ENCODE results near the gene NPAS3.
A peak's percentile ranks its signal among the peaks of the same experiment; 100 is the strongest.

The NPAS3 gene

DNA sequence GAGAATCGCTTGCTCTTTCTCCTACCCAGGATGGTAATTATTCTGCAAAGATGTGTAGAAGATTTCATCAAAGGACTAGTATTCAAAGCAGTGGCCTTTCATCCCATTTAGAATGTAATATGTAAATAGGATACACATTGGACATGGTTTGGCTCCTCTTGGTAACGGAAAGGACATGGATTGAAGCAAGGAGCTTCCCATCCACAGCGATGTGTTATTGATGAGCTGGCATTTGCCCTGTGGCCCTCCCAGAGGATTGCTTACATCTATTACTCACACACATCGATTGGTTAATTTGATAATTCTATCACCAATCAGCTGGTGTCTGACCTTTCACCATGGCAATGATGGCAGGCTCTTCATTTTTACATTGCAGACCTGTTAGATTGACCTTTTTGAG lies 553.8 kb downstream of the NPAS3 start:
- H3K4me3 ChIP-seq (ENCODE audit: low read depth, low read length): no peak overlapping the region
- in situ Hi-C loops (cut with HindIII; ENCODE audit: low pct_ligation_motif_present, low sequenced_read_pairs): no loop called here
- no peak overlapping the region for H3K27ac ChIP-seq
- TF ChIP-seq, protein P1, sequence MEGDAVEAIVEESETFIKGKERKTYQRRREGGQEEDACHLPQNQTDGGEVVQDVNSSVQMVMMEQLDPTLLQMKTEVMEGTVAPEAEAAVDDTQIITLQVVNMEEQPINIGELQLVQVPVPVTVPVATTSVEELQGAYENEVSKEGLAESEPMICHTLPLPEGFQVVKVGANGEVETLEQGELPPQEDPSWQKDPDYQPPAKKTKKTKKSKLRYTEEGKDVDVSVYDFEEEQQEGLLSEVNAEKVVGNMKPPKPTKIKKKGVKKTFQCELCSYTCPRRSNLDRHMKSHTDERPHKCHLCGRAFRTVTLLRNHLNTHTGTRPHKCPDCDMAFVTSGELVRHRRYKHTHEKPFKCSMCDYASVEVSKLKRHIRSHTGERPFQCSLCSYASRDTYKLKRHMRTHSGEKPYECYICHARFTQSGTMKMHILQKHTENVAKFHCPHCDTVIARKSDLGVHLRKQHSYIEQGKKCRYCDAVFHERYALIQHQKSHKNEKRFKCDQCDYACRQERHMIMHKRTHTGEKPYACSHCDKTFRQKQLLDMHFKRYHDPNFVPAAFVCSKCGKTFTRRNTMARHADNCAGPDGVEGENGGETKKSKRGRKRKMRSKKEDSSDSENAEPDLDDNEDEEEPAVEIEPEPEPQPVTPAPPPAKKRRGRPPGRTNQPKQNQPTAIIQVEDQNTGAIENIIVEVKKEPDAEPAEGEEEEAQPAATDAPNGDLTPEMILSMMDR (IDR thresholded peaks at IDR 0.05; ENCODE audit: low read depth, low read length, missing control alignments): no peak
- no peaks in the 10 kb centered on the region for H3K36me3 ChIP-seq (replicated peaks)
- no peak for DNase-seq
- H3K27me3 ChIP-seq (replicated peaks): no peaks in the 10 kb centered on the region

DNA sequence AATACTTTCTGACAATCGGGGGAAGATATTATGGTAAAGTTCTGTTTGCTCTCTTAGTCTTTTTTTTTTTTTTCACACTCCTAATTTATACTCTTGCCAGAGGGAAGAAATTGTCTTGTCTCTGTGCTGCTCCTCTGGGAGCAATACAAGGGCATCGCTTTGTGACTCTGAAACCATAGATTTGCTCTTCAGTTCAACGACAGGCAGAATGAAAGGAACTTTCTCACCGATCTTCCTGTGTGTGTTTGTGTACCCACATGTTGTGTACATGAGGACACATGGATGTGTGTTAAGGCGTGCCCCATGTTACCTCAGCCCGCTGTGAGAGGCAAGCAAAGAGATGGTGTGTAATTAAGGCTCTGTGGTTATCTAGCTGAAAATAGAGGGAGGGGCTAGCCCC lies 554.6 kb downstream of the NPAS3 start:
- in situ Hi-C loops (cut with HindIII; ENCODE audit: low pct_ligation_motif_present, low sequenced_read_pairs): no loop called here
- no peaks in the 10 kb centered on the region for H3K27me3 ChIP-seq (replicated peaks)
- H3K4me3 ChIP-seq (ENCODE audit: low read depth, low read length): no peak overlapping the region
- no peak overlapping the region for H3K27ac ChIP-seq
- no peak for DNase-seq
- TF ChIP-seq, protein P1 (IDR thresholded peaks at IDR 0.05; ENCODE audit: low read depth, low read length, missing control alignments): no peak
- H3K36me3 ChIP-seq (replicated peaks): no peaks in the 10 kb centered on the region

DNA sequence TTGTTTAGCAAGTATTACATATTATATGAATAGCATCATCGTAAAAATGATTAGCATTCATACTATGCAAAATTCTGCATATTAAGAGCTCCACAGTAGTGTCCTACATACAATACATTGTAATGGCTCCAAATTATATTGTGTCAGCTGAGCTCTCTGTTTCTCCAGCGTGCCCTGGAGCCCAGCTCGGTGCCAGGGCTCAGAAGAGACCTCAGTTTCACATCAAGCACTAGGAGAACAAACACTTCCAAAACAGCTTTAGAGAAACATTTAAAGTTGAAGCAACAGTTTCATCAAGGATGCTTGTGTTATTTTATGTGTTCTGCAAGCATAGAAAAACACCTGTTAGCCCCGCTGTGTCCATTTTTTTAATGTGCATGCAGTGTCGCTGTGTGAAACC lies 555.3 kb downstream of the NPAS3 start:
- TF ChIP-seq, protein P1 (IDR thresholded peaks at IDR 0.05; ENCODE audit: low read depth, low read length, missing control alignments): no peak
- DNase-seq: no peak
- in situ Hi-C loops (cut with HindIII; ENCODE audit: low pct_ligation_motif_present, low sequenced_read_pairs): no loop called here

DNA sequence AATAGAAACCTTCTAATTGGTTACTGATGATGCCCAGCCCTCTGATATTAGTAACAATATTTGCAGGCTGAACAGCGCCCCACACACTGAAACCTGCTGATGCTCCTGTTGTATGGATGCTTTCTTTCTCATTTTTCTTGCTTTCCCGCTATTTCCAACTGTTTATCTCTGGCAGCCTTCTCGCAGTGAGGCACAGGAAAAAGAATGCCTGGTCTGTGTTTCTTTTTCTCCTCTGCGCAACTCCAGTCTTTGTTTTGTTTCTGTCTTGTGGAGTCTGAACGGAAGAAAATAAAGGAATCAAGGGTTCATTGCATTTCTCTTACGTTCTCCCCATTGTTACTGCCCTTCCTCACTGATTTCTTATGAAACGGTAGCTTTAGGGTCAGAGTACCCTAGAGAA lies 561.0 kb downstream of the NPAS3 start:
- peak overlapping the region; percentile 24 for H3K4me3 ChIP-seq (ENCODE audit: low read depth, low read length)
- in situ Hi-C loops (cut with HindIII; ENCODE audit: low pct_ligation_motif_present, low sequenced_read_pairs): no loop called here
- TF ChIP-seq, protein P1 (IDR thresholded peaks at IDR 0.05; ENCODE audit: low read depth, low read length, missing control alignments): peak; percentile 9

More for the DNA sequence above, 555.3 kb downstream of the NPAS3 start:
- Histone ChIP-seq H3K27ac (no peak overlapping the region), H3K4me3 (ENCODE audit: low read depth, low read length) (no peak overlapping the region), H3K27me3 (replicated peaks) (no peaks in the 10 kb centered on the region), H3K36me3 (replicated peaks) (no peaks in the 10 kb centered on the region)

DNA sequence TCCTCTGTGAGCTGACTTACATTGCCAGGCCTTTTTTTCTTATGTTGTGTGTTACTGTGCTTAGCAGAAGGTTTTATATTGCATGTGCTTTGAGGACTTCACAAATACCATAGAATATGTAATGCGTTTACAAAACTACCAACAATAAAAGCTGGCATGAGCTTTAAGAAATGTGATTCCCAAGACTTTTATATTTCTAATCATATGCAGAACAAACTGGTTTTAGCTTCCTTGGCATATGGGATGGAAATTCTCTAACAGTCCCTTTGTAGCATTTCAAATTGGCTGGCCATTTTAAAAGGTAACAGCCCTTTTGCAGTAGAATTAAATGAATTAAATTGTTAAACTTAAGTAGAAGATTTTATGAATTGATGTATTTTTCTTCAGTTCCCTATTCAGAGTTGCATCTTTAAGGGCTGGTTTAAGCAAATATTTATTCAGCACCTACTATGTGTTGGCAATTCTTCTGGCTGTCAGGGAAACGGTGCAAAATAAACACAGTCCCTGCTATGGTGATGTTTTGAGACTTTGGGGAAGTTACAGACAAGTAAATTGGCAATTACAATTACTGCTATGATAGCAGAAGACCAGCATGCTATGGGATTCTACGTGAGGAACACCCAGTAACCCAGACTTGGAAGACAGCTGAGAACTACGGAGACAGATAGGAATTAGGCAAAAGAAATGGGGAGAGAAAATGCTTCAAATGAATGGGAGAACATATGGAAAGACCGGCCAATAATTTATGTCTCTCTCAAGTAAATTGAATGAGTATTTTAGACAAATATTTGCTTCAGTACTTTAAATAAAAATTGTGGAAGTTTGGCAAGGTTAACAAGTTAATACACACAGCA lies 565.8 kb downstream of the NPAS3 start:
- TF ChIP-seq, protein P1 (IDR thresholded peaks at IDR 0.05; ENCODE audit: low read depth, low read length, missing control alignments): no peak
- no peaks in the 10 kb centered on the region for H3K27me3 ChIP-seq (replicated peaks)
- no peaks in the 10 kb centered on the region for H3K36me3 ChIP-seq (replicated peaks)
- H3K27ac ChIP-seq: no peak overlapping the region
- H3K4me3 ChIP-seq (ENCODE audit: low read depth, low read length): no peak overlapping the region
- no peak for DNase-seq
- in situ Hi-C loops (cut with HindIII; ENCODE audit: low pct_ligation_motif_present, low sequenced_read_pairs): no loop called here

More for the DNA sequence above, 561.0 kb downstream of the NPAS3 start:
- no peaks in the 10 kb centered on the region for H3K27me3 ChIP-seq (replicated peaks)
- no peak for DNase-seq
- H3K27ac ChIP-seq: peak overlapping the region; percentile 7
- H3K36me3 ChIP-seq (replicated peaks): no peaks in the 10 kb centered on the region
